Neural progenitor cell (in vitro differentiated cells): ENCODE data around the gene FLT4.

ENCODE experiments used
- CTCF ChIP-seq: fragments of 200-600 bp; sonication (generic); IDR thresholded peaks from 2 replicates; pipeline ENCODE4 v1.5.1; 2017; ENCODE audit warnings: antibody characterized with exemption, mild to moderate bottlenecking
- EZH2 ChIP-seq: fragments of 200-600 bp; sonication (generic); IDR thresholded peaks from 2 replicates; pipeline ENCODE4 v1.6.1; 2017; ENCODE audit warnings: antibody characterized with exemption, mild to moderate bottlenecking, moderate library complexity

- TF ChIP-seq CTCF (no peak), EZH2 (no peak)
Measured at GRCh38 chr5:180696116-180696515, 46.7 kb upstream of the FLT4 start.
